ENCODE measurements around the gene JPH2.
A peak's percentile ranks its signal among the peaks of the same experiment; 100 is the strongest.
"Not testable (repeated sequence)": the region's sequence is repeated elsewhere in the genome, so short reads cannot be mapped to it uniquely, and the experiment has no call there.

JPH2 gene

DNA sequence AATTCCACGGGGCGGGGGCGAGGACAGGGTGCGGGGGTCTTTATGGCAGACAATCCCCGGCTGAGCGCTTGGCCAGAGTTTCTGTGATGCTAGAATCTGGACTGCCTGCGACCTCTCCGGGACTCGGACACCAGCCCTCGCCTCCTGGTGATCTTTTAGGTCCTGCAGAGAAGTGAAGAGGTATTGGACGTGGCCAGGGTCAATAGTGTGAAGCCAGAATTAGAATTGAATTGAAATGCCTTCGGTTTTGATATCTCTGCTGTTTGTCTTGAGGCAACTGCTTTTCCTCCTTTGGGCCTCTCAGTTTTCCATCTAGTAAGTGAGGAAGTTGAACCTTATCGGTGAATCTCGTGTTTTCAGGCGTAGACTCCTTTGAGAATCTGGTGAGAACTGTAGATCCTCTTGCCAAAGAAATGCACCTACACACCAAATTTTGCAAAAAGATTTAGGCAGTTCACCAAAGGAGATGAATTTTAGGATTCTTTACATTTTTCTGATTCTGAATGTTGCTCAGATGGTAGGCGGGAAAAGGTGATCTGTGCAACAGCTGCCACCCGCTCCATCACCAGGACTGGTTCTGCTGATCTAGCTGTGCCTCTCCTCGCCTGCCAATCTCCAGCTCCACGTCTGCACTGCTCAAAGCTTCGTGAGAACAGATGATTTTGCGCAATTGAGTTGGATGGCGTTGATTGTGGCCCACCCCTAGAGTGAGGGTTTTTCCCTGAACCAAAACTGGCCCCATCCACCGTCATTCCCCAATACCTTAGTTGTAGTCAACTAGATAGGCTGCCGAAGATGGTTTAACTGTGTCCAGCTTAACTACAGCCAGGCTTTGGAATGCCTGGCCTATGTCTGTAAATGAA, 24.4 kb upstream of the JPH2 start:
- DNase-seq = peak; percentile 35

DNA sequence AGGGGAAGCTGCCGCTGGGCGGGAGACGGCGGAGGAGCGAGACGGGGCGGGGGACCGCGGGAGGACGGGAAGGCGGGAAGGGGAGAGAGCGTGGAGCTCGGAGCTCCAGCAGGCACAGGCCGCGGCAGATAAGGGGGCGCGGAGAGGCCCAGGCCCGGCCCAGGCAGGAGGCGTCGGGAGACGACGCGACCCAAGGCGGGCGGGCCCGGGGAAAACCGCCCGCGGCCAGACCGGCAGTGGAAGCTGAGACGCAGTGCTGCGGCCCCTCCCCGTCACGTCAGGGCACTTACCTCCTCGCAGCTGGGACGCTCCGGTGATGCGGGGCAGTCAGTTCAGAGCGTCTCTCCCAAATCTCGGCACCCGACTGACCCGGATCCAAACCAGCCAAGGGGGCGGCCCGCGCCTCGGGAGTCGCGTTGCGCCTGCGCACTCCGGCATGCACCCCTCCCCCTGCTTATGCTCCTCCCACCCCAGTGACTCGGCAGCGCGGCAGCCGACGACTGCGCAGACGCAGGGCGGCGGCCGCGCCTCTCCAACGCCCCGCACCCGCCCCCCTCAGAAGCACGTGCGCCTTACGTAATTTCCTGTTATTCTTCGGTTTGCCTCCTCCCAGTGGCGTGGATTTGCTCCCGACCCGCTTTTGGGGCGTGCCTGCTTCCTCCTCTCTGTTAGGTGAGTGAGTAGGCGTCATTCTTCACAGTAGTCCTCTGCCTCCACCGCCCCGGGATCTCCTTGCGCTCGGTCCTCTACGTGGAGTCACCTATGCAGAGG, 23.6 kb upstream of the JPH2 start, which contains the start of gene OSER1:
Gene OSER1 (minus strand): TSS at position 366 of the 771 bp plus-strand sequence. CDS start 3,814 bp downstream, outside the sequence.
- DNase-seq = peak; percentile 97

- DNase-seq = no peak
Measured at GRCh38 chr20:44209686-44210405, 22.9 kb upstream of the JPH2 start.

DNA sequence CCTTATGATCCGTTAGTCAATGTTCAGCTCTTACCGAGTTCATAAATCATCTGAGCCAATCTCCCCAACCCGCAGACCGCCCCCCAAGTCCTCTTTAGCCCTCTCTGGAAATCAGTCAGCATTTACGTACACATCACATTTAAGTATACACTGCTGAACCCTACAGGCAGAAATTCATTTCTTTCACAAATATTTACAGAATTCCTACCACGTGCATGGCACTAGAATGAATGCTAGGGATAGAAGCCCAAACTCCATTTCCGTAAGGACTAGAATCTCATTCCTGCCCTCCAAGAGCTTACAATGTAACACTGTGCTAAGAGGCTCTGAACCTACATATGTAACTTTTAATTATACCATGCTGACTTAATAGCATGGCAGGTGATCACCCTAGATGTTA, 21.8 kb upstream of the JPH2 start:
- peak; percentile 35 for DNase-seq

DNA sequence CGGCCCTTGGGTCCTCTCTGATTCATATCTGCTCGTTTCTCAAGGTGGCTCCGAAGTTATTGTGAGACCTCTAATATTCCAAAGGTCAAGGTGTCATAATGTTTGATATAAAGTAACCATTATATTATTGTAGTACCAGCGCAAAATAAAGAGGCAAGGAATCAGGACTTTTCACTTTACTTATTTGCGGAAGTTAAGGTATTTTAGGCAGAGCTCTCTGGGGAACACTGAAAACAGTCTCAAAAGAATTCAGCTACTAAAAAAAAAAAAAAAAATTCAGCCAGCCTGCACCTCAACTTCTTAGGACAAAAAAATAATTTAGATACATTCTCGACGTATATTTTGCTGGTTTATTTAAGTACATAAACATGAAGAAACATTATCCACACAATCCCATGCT, 21.2 kb upstream of the JPH2 start:
- no peak for DNase-seq

DNA sequence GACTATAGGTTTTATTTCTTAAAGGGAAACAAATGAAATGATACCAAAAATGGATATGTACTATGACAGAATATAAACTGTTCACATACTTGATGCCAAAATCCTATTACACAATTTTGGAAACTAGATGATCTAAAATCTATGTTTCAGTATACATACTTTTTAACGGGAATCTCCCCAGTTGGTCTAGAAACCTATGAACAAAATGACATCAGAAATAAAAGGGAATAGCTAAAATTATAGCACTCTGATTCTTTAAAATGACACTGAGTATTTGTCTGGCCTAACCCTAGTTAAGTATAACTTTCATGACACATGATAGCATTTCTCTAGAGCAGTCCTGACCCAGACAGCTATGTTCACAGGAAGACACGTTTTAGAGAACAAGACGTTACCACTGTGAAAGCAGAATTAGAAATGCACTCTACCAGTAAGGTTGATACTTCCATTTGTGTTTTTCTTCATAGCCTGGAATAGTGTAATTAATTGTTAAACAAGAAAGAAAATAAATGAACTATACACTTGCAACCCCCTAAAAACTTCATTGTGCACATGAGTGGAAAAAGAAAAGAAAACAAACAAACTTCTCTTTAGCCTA, 20.2 kb upstream of the JPH2 start:
- DNase-seq = no peak

- no peak for DNase-seq
Measured at GRCh38 chr20:44206132-44206531, 19.1 kb upstream of the JPH2 start.

- no peak for DNase-seq
Measured at GRCh38 chr20:44204832-44205215, 17.8 kb upstream of the JPH2 start.

DNA sequence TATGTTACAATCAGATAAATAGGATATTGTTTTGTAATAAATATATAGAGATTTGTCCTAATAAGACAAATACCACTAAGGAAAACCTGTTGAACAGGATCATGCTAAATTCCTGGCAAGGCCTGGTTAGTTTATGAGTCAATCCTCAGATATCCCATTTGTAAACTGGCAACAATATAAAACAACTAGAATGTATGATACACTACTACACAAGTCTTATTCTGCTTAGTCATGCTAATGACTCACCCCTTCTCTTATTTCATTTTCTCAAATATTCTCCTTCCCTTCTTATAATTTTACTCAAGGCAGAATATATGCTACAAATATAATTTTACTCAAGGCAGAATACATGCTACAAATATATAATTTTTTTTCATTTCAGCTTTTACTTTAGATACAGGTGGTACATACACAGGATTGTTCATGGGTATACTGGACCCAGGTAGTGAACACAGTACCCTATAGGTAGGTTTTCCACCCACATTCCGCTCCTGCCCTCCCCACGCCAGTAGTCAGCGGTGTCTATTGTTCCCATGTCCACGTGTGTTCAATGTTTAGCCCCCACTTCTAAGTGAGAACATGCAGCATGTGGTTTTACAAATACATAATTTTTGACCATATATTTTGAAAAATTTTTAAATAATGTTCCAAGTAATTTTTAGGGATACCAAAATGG, 17.3 kb upstream of the JPH2 start:
- DNase-seq = peak; percentile 93

DNA sequence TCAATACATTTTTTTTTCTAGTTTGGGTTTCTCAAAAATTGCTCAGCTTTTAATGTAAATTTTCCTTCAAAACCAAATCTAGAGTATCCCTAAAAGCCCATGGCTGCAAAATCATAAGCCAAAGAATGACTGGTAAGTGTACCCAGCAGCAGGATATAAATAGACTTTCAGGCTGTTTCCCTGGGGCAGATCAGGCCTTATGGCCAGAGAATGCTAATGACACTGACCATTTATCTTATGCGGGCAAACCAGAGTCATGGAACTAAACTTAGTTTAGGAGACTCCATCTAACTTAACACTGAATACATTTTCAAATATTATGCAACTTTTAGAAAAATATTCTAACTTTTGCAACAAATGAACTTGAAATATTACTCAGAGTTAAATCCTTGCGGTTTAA, 16.2 kb upstream of the JPH2 start:
- DNase-seq = no peak

GRCh38 chr20:44200983-44201382, 14.0 kb upstream of the JPH2 start:
- no peak for DNase-seq

GRCh38 chr20:44200371-44200770, 13.4 kb upstream of the JPH2 start:
- DNase-seq = no peak

DNA sequence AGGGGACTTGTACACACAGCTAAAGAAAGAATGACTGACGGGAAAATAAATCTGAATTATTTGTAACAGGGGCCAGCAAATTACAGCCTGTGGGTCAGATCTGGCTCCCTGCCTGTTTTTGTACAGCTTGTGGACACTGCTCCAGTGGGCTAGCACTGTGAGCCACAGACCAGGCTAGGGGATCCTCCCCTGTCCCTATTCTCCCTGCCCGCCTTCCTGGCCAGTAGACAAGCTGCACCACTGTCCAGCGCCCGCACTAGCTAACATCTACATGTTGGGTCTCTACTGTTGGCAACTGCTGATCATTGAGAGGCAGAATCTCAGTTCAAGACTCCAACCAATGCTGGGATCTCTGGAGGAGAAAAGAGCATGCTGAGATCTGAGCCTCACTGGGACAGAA, 12.9 kb upstream of the JPH2 start:
- DNase-seq = no peak

- no peak for DNase-seq
Measured at GRCh38 chr20:44198872-44199271, 11.9 kb upstream of the JPH2 start.

DNA sequence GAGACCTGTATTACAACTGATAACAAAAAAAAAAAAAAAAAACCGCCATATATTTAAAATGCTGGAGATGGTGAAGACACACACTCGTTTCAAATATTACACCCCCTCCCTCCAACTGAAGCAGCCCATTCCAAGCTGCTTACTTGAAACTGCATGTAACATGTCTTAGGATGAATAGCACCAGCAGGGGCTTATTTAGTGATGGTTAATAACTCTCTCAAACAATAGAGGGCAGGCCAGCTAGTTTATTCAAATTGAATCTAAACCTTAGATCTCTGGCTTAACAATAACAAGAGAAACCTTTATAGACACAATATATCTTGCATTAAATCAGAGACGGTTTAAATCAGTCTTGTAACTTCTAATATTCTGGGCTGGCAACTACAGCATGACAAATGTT, 9.3 kb upstream of the JPH2 start:
- DNase-seq = no peak

GRCh38 chr20:44195605-44196004, 8.6 kb upstream of the JPH2 start:
- no peak for DNase-seq

- DNase-seq = no peak
Measured at GRCh38 chr20:44193801-44194200, 6.8 kb upstream of the JPH2 start.

DNA sequence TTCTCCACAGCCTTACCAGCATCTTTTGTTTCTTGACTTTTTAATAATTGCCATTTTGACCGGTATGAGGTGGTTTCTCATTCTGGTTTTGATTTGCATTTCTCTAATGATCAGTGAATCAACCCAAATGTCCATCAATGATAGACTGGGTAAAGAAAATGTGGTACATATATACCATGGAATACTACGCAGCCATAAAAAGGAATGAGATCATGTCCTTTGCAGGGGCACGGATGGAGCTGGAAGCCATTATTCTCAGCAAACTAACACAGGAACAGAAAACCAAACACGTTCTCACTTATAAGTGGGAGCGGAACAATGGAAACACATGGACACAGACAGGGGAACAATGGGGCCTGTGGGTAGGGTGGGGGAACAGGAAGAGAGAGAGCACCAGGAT, 4.7 kb upstream of the JPH2 start:
- not testable (repeated sequence) for DNase-seq

GRCh38 chr20:44190197-44190852, 3.3 kb upstream of the JPH2 start:
- peak; percentile 77 for DNase-seq

DNA sequence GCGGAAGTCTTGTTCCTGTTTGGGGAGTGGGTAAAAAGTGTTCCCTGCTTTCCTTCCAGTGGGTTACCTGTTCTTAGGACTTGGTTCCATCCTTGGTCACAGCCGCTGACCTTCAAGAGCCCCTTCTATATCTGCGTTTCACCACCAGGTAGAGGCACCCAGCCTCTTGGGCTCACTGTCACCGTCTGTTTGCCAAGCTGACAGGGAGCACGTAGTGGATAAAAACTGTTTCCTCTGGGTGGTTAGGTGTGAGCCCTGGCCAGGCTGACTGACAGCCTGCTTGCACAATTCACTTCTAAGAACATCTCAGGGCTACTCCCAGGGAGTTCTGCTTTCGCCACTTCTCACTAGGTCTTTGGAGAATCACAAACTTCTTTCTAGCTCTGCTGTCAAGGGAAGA, 1.8 kb upstream of the JPH2 start:
- no peak for DNase-seq

Data from fibroblast of skin of abdomen (primary cell).